Left lung (tissue), 10 donors: Measurements from ENCODE around the gene DNAJB5. TPM values are rescaled to one million over a fixed set of nuclear protein-coding genes. Genes with fewer than 3 reads are reported as not detected.

ENCODE experiments used
- ATAC-seq: fragments of 200-7000 bp; cut with Tn5 transposase; one replicate; pipeline ENCODE4 v1.9.1; 2020; ENCODE audit warnings: moderate library complexity
- DNase-seq, 4 donors: peaks; one replicate each; pipeline ENCODE4 v3.0.0-alpha.2; 2013 to 2020
- H3K27ac ChIP-seq, 2 donors: fragments of 200-600 bp; sonication (generic) in 1 of 2; one replicate each; pipeline versions ENCODE4 v1.5.0 to v1.8.0; 2020 to 2021
- H3K27me3 ChIP-seq, 2 donors: fragments of 200-600 bp; sonication (generic) in 1 of 2; one replicate each; pipeline versions ENCODE4 v1.5.0 to v1.8.0; 2020 to 2021
- H3K36me3 ChIP-seq, 2 donors: fragments of 200-600 bp; sonication (generic) in 1 of 2; one replicate each; pipeline versions ENCODE4 v1.5.0 to v1.8.0; 2020 to 2021
- H3K4me1 ChIP-seq, 2 donors: fragments of 200-600 bp; one replicate each; pipeline ENCODE4 v1.8.0; 2021
- H3K4me3 ChIP-seq, 2 donors: fragments of 200-600 bp; sonication (generic) in 1 of 2; one replicate each; pipeline versions ENCODE4 v1.5.0 to v1.8.0; 2020 to 2021; ENCODE audit warnings: mild to moderate bottlenecking in 1 of 2
- H3K9me3 ChIP-seq, 2 donors: fragments of 200-600 bp; sonication (generic) in 1 of 2; one replicate each; pipeline versions ENCODE4 v1.5.0 to v1.8.0; 2020 to 2021
- CTCF ChIP-seq, 2 donors: fragments of 200-600 bp; sonication (generic) in 1 of 2; IDR thresholded peaks; one replicate each; pipeline versions ENCODE4 v1.5.0 to v1.8.0; 2021; ENCODE audit warnings: antibody characterized with exemption in 2 of 2
- intact Hi-C, 2 donors: fragments of 100-400 bp; cut with DNase I; formaldehyde crosslinking; loops; one replicate each; pipeline versions ENCODE4 v1.11.2 to v1.14.2; 2022
- polyA plus RNA-seq, 6 donors: library from polyadenylated mRNA; unstranded; fragments of 120-200 nt; gene quantifications; one replicate each; pipeline ENCODE4 v1.2.1, GENCODE V29; 2013; ENCODE audit not compliant: insufficient read length in 6 of 6
- total RNA-seq, 2 donors: library from RNA; stranded (reverse); fragmentation: NEBNext Ultra II Directional; extraction: Animal tissue kit (Norgen Biotek cat#: 25700); gene quantifications; one replicate each; pipeline ENCODE4 v1.2.1, GENCODE V29; 2021
- donor health status: DM: no; HTN: yes; CAD: no.
- donor health status: DM: no; HTN: no; CAD: no.

The DNAJB5 gene
- total and polyA plus RNA-seq, 8 donors, result 6.9 to 14.4 (median 8.9) TPM

- no peak for TF ChIP-seq CTCF (IDR thresholded peaks at IDR 0.05)
- Histone ChIP-seq H3K4me1 (peaks cover 0 to 14% of the 10 kb centered on the region in 2 donors), H3K9me3 (no peaks in the 10 kb centered on the region), H3K27me3 (peaks cover 33 to 96% of the 10 kb centered on the region in 2 donors), H3K36me3 (no peaks in the 10 kb centered on the region), H3K27ac (no peak overlapping the region), H3K4me3 (no peak overlapping the region)
- no peak for DNase-seq
- peak; percentile 90 for ATAC-seq
- intact Hi-C loops, result no loop called here
Observed at GRCh38 chr9:34961574-34962490, 27.7 kb upstream of the DNAJB5 start.

GRCh38 chr9:34962546-34962945 lies 27.0 kb upstream of the DNAJB5 start:
- ATAC-seq, result no peak
- Histone ChIP-seq H3K27ac (no peak overlapping the region), H3K27me3 (peaks cover 31 to 96% of the 10 kb centered on the region in 2 donors), H3K4me3 (no peak overlapping the region), H3K36me3 (no peaks in the 10 kb centered on the region), H3K9me3 (no peaks in the 10 kb centered on the region), H3K4me1 (peaks cover 0 to 12% of the 10 kb centered on the region in 2 donors)
- intact Hi-C loops, result no loop called here
- no peak for TF ChIP-seq CTCF (IDR thresholded peaks at IDR 0.05)
- DNase-seq, result no peak

DNA sequence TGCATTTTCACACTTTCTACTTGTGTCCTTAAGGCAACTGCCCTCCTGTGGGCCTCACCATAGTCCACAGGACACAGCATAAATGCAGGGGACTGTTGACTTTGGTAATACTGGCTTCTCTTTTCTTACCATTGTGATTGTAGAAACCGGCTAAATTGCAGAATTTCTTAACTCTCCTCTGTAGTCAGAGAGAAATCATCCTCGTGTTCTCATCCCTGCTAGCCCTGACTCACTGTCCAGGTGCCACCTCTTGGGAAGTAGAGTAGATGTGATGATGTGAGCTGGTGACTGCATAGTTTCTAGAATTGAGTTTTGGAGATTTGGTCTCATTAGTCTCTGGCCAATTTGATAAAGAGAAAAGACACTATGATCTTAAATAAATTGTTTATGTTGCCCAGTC lies 26.0 kb upstream of the DNAJB5 start:
- no peak for DNase-seq
- TF ChIP-seq CTCF (IDR thresholded peaks at IDR 0.05), result no peak
- Histone ChIP-seq H3K27me3 (peaks cover 26 to 89% of the 10 kb centered on the region in 2 donors), H3K9me3 (no peaks in the 10 kb centered on the region), H3K27ac (no peak overlapping the region), H3K36me3 (no peaks in the 10 kb centered on the region), H3K4me1 (peaks cover 0 to 9% of the 10 kb centered on the region in 2 donors), H3K4me3 (no peak overlapping the region)
- intact Hi-C loops, result no loop called here
- no peak for ATAC-seq

DNA sequence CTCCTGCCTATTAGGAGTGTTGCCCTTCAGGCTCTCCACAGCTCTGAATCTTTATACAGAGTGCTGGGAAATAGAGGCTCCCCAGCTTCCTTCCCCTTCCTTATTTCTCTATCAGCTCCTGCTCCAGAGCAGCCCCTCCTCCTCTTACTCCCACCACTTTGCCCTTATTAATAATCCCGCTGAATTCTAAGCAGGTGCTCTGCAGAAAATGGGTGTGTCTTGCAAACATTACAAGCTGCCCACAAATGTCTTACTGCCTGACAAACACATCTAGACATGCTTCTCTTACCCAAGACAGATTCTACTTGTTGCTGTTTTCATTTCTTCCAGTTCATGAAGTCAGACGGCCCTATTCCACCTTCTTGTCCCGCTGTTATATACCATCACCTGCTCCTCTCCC lies 25.1 kb upstream of the DNAJB5 start:
- Histone ChIP-seq H3K36me3 (no peaks in the 10 kb centered on the region), H3K4me3 (no peak overlapping the region), H3K9me3 (no peaks in the 10 kb centered on the region), H3K27ac (no peak overlapping the region), H3K27me3 (peaks cover 17 to 80% of the 10 kb centered on the region in 2 donors), H3K4me1 (peaks cover 0 to 9% of the 10 kb centered on the region in 2 donors)
- ATAC-seq (no peak), DNase-seq (no peak)
- intact Hi-C loops, result no loop called here
- no peak for TF ChIP-seq CTCF (IDR thresholded peaks at IDR 0.05)

- Histone ChIP-seq H3K36me3 (no peaks in the 10 kb centered on the region), H3K9me3 (no peaks in the 10 kb centered on the region), H3K27me3 (peaks cover 6 to 15% of the 10 kb centered on the region in 2 donors), H3K27ac (no peak overlapping the region), H3K4me3 (no peak overlapping the region), H3K4me1 (no peaks in the 10 kb centered on the region)
- intact Hi-C loops, result no loop called here
- no peak for TF ChIP-seq CTCF (IDR thresholded peaks at IDR 0.05)
- no peak for DNase-seq
- ATAC-seq, result no peak
Observed at GRCh38 chr9:34971146-34971811, 18.3 kb upstream of the DNAJB5 start.
